Uterus (tissue), 2 donors: ENCODE data around the gene CLIC6.

ENCODE experiments used
- CTCF ChIP-seq, 4 experiments: fragments of 200-600 bp in 2 of 4; fragments of 450-650 bp in 2 of 4; sonication (generic) in 2 of 4; IDR thresholded peaks; one replicate each; pipeline ENCODE4 v1.5.1; 2016 to 2019; ENCODE audit warnings: antibody characterized with exemption in 4 of 4, mild to moderate bottlenecking in 2 of 4, moderate library complexity in 1 of 4
- POLR2A ChIP-seq, 2 donors: fragments of 450-650 bp; IDR thresholded peaks; one replicate each; pipeline ENCODE4 v1.6.1; 2016; ENCODE audit warnings: antibody characterized with exemption in 2 of 2, mild to moderate bottlenecking in 1 of 2, moderate library complexity in 1 of 2

- TF ChIP-seq CTCF (IDR thresholded peaks at IDR 0.05) (no peak), POLR2A (IDR thresholded peaks at IDR 0.05) (no peak)
Measured at GRCh38 chr21:34670220-34670961, 1.6 kb downstream of the CLIC6 start.
